ENCODE results near the gene LTBP1. TPM values are rescaled to one million over a fixed set of nuclear protein-coding genes. Genes with fewer than 3 reads are reported as not detected.

Gene LTBP1
- total and polyA plus RNA-seq, 10 of the 15 experiments (the other 5 are each of a cell fraction or from before 2014, with no cell fraction given) = 0.01 to 0.28 (median 0.12) TPM; not detected in 2

DNA sequence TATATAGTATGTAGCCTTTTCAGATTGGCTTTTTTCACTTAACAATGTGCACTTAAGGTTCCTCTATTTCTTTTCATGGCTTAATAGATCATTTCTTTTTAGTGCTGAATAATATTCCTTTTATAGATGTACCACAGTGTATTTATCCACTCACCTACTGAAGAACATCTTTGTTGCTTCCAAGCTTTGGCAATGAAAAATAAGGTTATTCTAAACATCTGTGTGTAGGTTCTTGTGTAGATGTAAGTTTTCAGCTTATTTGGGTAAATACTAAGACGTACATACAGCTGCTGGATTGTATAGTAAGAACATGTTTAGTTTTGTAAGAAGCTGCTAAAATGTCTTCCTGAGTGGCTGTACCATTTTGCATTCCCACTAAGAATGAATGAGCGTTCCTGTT, 461.4 kb downstream of the LTBP1 start:
- Histone ChIP-seq H3K4me3 (no peak overlapping the region), H3K36me3 (ENCODE audit: control insufficient read depth in 2 of 2, insufficient read depth in 2 of 2, low read length in 1 of 2) (no peaks in the 10 kb centered on the region), H3K79me2 (ENCODE audit: control insufficient read depth, insufficient read depth, low read length) (no peaks in the 10 kb centered on the region), H4K20me1 (ENCODE audit: control insufficient read depth, insufficient read depth) (no peaks in the 10 kb centered on the region), H3K4me1 (ENCODE audit: control insufficient read depth, insufficient read depth, low read length) (no peaks in the 10 kb centered on the region), H3K9ac (ENCODE audit: control insufficient read depth, insufficient read depth, low read length) (no peak overlapping the region), H3K27ac (ENCODE audit: control insufficient read depth, insufficient read depth) (no peak overlapping the region), H3K4me2 (ENCODE audit: control insufficient read depth, insufficient read depth) (no peak overlapping the region), H3K27me3 (replicated peaks in 1 of 2; ENCODE audit: control insufficient read depth in 2 of 2, insufficient read depth in 2 of 2, low read length in 1 of 2) (no peaks in the 10 kb centered on the region), H2AFZ (ENCODE audit: control insufficient read depth, low read depth, low read length) (no peak overlapping the region), H3K9me3 (replicated peaks; ENCODE audit: control insufficient read depth, insufficient read depth, low read length) (no peaks in the 10 kb centered on the region; the same call in 2 of the 3 replicates)
- ChIA-PET POLR2A (no interaction called here), SMC1A (ENCODE audit: uncharacterized antibody, unreplicated experiment) (no interaction called here), RAD21 (ENCODE audit: unreplicated experiment) (no interaction called here), CTCF (no interaction called here)
- intact Hi-C loops (cut with micrococcal nuclease; ENCODE audit: unreplicated experiment) (no loop called here), in situ Hi-C loops (cut with MboI) (no loop called here)
- no peak for ATAC-seq
- 19% methylated on average over 2 of the region's 2 CpGs for WGBS (ENCODE audit: insufficient coverage, insufficient replicate concordance, low lambda C conversion rate, missing lambda C conversion rate)
- TF ChIP-seq TAF1 (IDR thresholded peaks at IDR 0.05; ENCODE audit: borderline replicate concordance, low read depth, low read length) (no peak), CEBPB (IDR thresholded peaks at IDR 0.05; ENCODE audit: borderline replicate concordance in 1 of 2, low read depth in 2 of 2, low read length in 2 of 2) (no peak), IKZF2 (IDR thresholded peaks at IDR 0.05) (no peak), SREBF2 (IDR thresholded peaks at IDR 0.05; ENCODE audit: low read length) (no peak), CREM (IDR thresholded peaks at IDR 0.05; ENCODE audit: low read depth) (no peak), ZNF24 (IDR thresholded peaks at IDR 0.05) (no peak), PML (IDR thresholded peaks at IDR 0.05; ENCODE audit: low read length) (no peak), BRCA1 (IDR thresholded peaks at IDR 0.05; ENCODE audit: low read depth, low read length) (no peak), EGR1 (IDR thresholded peaks at IDR 0.05; ENCODE audit: borderline replicate concordance in 1 of 2, low read depth in 2 of 2, low read length in 2 of 2) (no peak), FOXM1 (IDR thresholded peaks at IDR 0.05; ENCODE audit: low read depth, low read length) (no peak), CUX1 (IDR thresholded peaks at IDR 0.05; ENCODE audit: insufficient replicate concordance, low read depth, low read length) (no peak), NR2C1 (IDR thresholded peaks at IDR 0.05) (no peak), ZNF217 (IDR thresholded peaks at IDR 0.05) (no peak), CBX3 (IDR thresholded peaks at IDR 0.05; ENCODE audit: borderline replicate concordance, low read depth) (no peak), JUND (IDR thresholded peaks at IDR 0.05; ENCODE audit: low read depth, low read length) (no peak)
- no TSS peak for BruUV-seq (replicated peaks)
- no peak for DNase-seq (ENCODE audit: low read depth, low spot score)
- FAIRE-seq = no peak

Measured in GM12878 (cell line).